Right hindlimb (tissue), 1 donor: Measurements from ENCODE around the gene GIPR.
"Not testable (repeated sequence)": the region's sequence is repeated elsewhere in the genome, so short reads cannot be mapped to it uniquely, and the experiment has no call there.

ENCODE experiments used
- DNase-seq: peaks from one replicate; pipeline ENCODE4 v3.0.0-alpha.2; 2018

The GIPR gene

DNA sequence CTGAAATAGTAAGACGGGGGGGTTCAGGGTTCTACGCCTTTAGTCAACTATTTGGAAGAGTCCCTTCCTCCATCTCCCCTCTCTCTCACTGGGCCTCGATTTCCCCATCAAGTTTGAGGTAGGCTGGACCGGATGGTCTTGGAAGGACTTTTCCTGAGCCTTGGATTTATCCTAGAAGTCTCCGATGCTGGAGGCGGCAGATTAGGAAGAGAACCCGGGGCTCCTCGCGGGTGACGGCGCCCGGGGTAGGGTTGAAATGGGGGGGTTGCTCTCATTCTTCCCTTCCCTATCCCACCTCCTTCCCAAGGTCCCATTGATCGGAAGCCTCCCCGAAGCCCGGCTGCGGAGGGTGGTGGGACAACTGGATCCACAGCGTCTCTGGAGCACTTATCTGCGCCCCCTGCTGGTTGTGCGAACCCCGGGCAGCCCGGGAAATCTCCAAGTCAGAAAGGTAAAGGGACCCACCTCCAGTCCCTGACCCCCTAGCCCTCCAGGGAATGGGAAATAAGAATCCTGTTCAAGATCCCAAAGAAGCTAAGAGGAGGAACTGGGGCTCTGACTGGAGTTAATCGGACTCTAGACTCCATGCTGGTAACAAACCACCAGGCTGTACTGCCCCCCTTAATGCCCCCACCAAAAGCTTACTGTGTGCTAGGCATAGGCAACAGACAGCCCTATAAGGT lies 25.2 kb downstream of the GIPR start:
- DNase-seq = peak; percentile 80

DNA sequence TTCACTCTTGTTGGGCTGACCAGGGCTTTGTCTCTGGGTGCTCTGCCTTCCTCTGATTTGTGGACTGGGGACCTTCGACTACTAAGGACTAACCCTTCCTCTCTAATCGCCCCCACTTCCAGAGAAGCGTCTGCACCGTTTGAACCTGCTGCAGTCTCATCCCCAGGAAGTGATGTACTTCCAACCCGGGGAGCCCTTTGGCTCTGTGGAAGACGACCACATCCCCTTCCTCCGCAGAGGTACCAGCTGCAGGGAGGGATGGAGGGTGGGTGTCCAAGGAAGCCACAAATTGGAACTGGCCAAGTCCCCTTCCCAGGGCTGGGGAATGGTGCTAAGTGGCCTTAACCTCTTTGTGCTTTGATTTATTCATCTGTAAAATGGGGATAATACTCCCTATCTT lies 33.7 kb downstream of the GIPR start:
- no peak for DNase-seq

DNA sequence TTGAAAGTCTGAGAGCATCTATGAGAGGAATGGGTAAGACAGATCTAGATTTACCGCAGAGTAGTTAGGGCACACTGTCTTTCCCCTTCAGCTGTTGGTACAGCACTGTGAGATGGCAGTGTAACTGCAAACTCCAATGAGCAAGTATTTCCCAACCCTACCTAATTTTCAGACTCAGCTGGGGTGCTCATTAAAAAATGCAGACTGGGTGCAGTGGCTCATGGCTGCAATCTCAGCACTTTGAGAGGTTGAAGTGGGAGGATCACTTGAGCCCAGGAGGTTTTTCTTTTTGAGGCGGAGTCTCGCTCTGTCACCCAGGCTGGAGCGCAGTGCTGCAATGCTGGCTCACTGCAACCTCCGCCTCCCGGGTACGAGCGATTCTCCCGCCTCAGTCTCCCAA lies 37.1 kb downstream of the GIPR start:
- DNase-seq = no peak

DNA sequence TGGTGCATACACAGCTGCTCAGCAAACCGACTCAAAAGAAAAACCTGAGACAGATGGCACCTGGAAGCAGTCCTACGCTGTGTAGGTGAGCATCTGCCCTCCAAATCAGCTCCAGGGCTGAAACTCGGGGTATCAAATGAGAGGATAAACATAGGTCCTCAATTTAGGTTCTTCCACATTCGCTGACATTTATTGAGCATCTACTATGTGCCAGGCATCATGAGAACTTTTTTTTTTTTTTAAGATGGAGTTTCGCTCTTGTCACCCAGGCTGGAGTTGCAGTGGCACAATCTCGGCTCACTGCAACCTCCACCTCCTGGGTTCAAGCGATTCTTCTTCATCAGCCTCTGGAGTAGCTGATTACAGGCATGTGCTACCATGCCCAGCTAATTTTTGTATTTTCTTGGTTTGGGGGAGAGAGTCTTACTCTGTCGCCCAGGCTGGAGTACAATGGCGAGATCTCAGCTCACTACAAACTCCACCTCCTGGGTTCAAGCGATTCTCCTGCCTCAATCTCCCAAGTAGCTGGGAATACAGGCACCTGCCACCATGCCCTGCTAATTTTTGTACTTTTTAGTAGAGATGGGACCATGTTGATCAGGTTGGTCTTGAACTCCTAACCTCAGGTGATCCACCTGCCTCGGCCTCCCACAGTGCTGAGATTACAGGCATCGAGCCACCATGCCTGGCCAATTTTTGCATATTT lies 37.8 kb downstream of the GIPR start:
- DNase-seq = no peak

DNA sequence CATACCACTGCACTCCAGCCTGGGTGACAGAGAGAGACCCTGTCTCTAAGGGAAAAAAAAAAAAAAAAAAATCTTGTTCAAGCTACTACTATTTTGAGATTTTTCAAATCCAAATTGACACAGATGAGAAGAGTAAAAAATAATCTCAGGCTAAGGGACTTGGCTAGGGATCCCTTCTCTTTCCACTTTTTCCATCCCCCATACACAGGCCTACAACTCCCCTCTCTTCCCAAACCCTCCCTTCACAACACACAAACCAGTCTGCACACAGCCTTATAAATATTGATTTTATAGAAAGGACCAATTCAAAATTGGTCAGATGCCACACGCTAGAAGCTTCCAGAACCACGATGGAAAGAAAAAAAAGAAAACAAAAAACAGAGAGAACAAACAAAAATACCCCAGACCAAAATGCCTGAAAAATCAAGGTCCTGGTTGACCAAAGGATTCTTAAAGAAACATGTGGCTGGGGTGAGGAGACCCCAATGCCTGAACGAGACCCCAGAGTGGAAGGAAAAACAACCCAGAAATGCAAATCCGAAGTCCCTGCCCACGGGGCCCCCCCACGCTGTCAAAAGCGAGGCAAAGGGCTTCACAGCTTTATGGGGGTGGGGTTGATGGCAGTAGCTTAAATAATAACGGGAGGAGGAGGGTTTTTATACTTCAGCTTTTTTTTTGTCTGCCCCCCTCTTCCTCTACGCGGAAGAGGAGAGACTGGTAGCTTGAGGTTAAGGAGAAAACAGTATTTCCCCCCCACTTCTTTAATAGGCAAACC lies 42.5 kb downstream of the GIPR start:
- DNase-seq = no peak

DNA sequence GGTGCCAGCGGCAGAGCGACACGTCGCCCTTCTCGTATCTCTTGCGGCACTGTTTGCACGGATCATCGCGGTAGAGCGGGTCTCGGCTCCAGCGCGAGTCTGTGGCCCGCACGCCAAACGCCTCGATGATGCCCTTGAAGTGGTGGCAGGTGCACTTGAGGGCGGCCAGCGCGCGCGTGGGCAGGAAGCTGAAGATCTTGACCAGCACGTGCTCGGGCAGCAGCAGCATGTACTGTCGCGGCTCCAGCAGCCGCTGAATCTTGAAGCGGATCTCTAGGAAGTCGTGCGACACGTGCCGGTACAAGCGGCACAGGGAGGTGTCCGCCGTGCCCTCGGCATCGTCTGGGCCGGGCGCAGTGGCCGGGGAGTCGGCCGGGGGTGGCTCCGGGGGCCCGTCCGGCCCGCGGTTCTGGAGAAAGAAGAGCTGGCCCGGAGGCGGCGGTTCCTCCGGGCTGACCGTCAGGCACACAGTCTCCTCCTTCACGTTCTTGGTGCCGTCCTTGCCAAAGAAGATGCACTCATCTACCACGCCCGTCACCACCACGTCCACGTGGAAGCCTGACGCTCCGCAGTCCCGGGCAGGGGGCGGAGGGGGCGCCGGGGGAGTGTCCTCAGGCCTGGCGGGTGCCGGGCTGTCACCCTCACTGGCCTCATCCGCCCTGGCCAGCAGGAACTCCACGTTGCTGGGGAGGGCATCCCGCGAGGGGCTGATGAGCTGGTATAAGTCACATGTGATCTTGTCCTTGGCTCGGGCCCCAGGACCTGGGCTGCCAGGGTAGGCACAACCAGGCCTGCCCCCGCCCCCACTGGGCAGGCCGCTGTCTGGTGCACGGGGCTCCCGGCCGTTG lies 44.1 kb downstream of the GIPR start:
- DNase-seq = no peak

DNA sequence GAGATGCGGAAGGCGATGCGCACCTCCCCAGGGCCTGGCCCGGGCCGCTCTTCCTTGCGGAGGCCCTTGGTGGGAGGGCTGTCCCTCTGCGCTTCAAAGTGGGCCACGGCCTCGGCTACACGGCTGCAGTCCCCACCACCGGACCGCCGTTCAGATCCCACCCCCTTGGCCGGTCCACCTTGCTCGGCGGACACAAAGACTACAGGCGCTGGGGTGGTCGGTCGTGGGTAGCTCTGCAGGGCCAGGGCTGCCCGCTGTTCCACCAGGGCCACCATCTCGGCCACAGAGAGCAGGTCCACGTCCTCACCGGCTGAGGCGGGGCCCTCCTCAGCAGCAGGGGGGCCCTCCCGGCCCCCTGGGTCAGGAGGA lies 44.7 kb downstream of the GIPR start:
- no peak for DNase-seq

DNA sequence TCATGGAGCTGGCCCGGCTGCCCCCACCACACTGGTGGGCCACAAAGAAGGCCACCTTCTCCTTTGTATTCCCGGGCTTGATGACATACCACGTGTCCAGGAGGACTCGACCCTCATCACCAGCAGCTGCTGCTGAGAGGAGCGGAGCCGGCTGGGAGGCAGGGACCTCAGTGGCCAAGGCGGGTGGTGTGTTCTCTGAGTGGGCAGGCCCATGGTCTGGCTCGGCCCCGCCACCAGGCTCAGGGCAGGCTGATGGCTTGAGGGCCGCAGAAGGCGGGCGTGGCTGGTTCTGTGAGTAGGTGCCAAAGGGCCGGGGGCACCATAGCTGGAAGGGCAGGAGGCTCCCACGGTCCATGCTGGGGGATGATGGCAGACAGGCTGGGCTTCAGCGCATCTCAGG lies 45.1 kb downstream of the GIPR start:
- no peak for DNase-seq

DNA sequence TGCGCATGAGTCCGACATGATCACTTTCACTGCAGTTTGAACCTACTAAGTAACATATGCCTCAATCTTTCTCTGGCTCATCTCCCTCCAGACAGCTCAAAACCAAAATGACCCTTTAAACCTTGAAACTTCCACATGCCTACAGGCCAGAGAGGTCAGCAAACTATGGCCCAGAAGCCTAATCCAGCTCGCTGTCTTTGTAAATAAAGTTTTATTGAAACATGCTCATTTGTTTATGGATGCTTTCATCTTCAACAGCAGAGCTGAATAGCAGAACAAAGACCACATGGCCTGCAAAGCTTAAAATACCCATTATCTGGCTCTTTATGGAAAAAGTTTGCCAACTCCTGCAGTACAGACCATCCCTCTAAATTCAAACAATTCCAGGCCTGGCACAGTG lies 47.1 kb downstream of the GIPR start:
- DNase-seq = no peak

DNA sequence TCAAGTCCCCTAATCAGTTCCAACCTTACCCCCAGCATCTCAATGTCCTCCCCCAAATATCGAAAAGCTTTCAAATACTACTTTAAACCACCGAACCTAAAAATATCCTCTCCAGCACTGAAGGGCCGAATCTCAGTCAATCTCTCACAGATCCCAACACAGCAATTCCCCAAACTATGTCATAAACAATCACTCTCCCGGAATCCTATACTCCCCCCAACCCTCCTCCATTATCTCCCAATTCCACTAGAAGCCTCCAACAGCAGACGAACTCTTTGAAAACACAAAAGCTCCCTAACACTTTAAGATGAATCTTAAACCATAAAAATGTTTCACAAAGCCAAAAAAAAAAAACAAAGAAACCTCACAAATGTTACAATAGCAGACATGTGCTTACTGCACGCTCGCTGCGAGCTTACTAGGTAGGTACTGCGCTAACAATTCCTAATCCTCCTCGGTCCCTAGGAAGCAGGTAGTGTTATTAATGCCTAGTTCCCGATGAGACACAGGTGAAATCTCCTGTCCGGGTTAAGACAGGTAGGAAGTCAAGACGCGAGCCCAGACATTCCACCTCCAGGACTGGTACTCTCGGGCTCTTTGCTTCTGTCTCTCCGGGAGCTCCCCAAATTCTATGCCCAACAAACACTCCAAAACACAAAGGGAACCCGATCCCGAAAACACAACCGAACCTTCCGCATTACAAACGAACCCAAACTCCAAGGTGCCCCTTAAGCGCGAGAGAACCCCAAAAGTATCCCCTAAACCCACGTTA lies 48.5 kb downstream of the GIPR start:
- no peak for DNase-seq

DNA sequence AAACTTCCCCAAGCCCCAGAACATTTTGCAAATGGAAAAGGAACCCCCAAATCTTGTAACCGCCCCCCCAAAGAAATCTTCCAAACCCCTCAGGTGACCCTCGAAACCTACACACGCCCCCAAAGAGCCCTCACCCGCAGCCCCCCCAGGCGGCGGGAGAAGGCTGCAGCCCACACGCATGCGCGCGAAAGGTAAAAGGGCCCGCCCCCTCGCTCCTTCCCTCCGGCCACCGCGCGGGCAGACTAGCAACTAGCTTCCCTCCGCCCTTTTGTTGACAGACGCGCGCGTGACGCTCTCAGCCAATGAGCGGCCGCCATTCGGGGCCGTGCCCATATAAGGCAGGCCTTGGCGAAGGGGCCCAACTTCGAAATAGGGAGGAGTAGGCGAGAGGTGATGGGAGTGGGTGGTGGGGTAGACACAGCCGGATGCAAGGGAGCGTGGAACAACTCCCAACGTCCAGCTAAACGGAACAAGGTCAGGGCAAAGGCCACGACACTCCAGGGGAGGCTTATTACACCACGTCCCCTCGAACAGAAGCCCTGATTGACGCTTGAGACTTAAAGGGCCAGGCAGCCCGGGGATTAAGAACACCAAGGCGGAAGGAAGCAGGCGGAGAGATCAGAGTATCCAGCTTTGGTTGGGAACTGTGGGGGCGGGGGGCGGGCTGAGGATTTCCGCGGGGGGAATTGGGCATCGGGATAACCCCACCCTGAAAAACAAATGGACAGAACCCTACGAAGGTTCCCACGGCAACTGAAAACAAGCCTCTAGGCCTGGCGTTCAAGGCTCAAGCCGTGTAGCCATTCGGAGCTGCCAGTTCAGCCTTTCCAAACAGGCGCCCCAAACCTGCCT lies 49.3 kb downstream of the GIPR start:
- DNase-seq = peak; percentile 100

DNA sequence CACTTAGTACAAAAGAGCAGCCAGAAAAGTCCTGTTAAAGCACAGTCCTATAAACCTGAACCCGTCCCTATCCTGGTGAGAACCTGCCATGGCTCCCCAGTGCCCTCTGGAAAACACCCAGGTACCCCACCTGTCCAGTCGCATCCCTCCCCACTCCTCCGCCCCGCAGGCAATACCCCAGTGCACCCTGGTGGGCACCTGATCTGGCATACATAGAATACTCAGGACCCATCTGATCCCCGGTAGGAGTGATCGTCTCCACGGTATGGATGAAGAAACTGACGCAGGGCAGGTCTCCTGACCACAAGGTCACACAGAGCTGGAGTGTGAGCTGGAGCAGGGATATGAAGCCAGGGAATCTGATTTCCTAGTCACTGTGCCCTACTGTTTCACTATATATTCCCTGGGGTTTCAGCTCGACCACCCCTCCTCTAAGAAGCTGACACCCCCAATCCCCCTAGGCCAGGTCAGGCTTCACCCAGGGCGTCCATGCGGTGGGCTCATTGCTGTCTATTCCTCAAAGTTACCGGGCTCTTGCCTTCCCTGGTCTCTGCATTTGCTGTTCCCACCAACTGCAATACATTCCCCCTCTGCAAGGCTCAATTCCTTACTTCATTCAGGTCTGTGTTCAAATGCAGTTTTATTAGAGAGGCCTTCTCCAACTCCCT lies 50.1 kb downstream of the GIPR start:
- DNase-seq = no peak

DNA sequence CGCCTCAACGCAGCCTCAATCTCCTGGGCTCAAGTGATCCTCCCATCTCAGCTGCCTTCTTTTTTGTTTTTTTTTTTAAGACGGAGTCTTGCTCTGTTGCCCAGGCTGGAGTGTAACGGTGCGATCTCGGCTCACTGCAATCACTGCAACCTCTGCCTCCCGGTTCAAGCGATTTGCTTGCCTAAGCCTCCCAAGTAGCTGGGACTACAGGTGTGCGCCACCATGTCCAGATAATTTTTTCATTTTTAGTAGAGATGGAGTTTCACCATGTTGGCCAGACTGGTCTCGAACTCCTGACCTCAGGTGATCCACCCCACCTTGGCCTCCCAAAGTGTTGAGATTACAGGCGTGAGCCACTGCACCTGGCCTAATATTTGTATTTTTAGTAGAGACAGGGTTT lies 52.0 kb downstream of the GIPR start:
- DNase-seq = not testable (repeated sequence)

DNA sequence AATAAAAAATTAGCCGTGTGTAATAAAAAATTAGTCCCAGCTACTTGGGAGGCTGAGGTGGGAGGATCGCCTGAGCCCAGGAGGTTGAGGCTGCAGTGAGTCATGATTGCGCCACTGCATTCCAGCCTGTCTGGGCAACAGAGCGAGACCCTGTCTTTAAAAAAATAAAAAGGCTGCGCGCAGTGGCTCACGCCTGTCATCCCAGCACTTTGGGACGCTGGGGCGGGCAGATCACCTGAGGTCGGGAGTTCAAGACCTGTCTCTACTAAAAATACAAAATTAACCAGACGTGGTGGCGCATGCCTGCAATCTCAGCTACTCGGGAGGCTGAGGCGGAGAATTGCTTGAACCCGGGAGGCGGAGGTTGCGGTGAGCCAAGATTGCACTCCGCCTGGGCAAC lies 60.7 kb downstream of the GIPR start:
- not testable (repeated sequence) for DNase-seq

DNA sequence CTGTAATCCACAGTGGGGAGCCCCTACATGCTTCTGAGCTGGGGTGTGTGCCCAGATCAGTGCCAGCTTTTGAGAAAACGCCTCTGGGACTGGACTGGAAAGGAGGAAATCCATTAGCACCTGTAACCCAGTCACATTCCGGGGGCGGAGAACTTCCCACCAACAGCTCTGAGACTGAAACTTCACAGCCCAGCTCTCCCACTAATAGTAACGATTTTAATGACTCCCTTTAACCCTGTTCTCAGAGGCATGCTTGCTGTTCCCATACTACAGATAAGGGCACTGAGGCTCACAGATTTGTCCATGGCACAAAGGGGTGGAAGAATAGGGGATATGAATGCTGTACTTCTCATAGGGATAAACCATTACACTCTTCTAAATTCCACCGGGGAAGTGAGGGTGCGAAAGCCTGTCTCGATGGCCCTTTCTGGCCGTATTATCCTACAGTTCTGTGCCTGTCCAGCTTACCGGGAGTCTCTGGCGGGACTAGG lies 61.8 kb downstream of the GIPR start:
- DNase-seq = no peak

DNA sequence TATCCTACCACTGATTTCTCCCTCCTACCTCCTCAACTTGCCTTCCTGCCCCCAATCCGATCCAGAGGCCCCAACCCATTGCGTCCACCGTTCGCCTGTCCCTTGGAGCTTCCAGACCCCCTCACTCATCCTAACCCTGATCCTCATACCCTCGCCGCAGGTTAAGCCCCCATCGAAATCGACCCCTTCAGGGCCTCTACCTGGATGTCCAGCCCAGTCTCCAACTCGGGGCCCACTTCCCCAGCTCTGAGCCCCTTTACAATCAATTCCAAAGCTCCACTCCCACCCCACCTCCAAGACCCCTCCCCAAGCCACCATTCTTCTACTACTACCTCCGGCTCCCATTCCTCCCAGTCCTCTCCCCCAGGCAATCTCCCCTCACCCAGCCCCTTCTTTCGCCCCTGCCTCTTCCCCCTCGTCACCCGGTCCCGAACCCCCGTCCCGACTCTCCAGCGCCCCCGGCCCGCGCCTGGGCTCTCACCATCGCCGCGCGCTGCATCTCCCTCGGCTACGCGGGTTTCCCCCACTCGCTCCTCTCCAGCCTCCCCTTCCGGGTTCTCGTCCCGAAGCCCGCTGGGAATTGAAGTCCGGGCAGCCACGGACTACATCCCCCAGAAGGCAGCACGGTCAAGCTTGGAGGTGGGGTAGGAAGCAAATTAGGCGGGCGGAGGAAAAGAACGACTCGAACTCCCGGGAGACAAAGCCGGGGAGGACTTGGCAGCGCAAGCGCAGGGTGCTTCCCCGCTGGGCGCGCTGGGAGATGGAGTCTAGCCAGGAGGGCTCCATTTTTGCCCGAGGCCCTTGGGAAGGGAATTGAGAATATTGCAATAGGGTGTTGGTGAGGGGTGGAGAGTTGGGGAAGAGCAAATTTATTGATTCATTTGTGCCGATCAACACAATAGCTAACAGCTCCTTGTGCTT lies 62.6 kb downstream of the GIPR start, which contains the start of gene FBXO46:
FBXO46 (minus strand) TSS at position 529 of the 921 bp plus-strand sequence. CDS start 17,401 bp downstream, outside the sequence.
- peak; percentile 98 for DNase-seq
